ENCODE results near the gene ABCA7.

The ABCA7 gene

DNA sequence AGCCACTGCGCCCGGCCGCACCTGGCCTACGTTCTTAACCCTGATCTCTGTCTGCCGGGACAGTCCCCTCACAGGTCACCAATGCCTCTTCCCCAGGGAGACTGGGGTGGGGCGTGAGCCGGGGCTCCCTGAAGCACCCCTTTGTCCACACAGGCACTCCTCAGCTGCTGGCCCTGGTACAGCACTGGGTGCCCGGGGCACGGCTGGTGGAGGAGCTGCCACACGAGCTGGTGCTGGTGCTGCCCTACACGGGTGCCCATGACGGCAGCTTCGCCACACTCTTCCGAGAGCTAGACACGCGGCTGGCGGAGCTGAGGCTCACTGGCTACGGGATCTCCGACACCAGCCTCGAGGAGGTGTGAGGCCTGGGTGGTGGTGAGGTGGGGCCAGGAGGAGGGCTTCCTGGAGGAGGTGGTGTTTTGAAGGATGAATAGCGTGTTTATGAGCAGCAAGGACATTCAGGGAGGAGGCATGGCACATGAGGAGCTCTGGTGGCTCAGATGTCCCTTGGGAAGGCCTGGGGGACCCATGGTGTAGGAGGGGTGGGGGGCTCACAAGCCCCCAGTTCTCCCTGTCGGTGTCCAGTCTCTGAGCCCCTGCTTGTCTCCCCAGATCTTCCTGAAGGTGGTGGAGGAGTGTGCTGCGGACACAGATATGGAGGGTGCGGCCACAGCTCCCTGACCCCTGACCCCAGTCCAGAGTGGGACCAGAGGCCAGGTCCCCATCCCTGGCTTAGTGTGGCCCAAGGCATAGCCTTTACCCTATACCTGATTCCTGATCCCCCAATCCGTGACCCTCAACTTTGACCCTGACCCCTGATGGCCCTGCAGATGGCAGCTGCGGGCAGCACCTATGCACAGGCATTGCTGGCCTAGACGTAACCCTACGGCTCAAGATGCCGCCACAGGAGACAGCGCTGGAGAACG lies 13.5 kb downstream of the ABCA7 start:
- Histone ChIP-seq H3K4me1 (ENCODE audit: control insufficient read depth, insufficient read depth, low read length, poor library complexity, severe bottlenecking) (no peaks in the 10 kb centered on the region), H3K36me3 (ENCODE audit: control insufficient read depth, insufficient read depth, low read length) (no peaks in the 10 kb centered on the region), H3K9me3 (ENCODE audit: control insufficient read depth, low read length) (peaks cover 11% of the 10 kb centered on the region), H3K27ac (ENCODE audit: low read depth, low read length, severe bottlenecking) (no peak overlapping the region), H3K4me3 (ENCODE audit: extremely low read depth, insufficient read depth, low read length, poor library complexity, severe bottlenecking) (no peak overlapping the region)
- WGBS, 2 experiments (ENCODE audit: insufficient coverage in 2 of 2): 93 to 94% methylated on average over 28 to 31 of the region's 31 CpGs

DNA sequence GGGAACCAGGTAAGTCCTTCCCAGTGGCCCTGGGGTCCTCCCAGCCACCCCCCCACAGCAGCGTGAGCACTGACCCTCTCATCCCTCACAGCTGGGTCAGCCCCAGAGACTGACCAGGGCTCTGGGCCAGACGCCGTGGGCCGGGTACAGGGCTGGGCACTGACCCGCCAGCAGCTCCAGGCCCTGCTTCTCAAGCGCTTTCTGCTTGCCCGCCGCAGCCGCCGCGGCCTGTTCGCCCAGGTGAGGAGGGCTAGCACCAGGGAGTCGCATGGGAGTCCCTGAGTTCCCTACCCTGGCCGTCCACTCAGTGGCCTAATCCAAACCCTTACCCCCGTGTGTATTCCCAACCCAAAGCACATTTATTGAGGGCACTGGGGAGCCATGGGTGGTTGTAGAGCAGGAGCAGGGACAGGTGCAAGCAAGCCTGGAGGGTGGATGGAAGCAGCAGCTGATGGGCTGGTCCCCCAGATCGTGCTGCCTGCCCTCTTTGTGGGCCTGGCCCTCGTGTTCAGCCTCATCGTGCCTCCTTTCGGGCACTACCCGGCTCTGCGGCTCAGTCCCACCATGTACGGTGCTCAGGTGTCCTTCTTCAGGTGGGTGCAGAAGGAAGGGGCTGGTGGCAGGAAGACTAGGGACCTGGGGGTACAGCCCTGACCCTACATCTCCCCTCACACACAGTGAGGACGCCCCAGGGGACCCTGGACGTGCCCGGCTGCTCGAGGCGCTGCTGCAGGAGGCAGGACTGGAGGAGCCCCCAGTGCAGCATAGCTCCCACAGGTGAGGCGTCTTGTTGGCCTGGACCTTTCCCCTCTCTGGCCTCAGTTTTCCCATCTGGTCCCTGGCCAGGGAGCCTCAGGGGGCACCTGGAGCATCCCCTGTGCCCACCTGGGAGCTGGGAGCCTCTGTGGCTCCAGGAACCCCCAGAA lies 14.5 kb downstream of the ABCA7 start:
- Histone ChIP-seq H3K27ac (ENCODE audit: low read depth, low read length, severe bottlenecking) (no peak overlapping the region), H3K36me3 (ENCODE audit: control insufficient read depth, insufficient read depth, low read length) (no peaks in the 10 kb centered on the region), H3K4me1 (ENCODE audit: control insufficient read depth, insufficient read depth, low read length, poor library complexity, severe bottlenecking) (no peaks in the 10 kb centered on the region), H3K4me3 (ENCODE audit: extremely low read depth, insufficient read depth, low read length, poor library complexity, severe bottlenecking) (no peak overlapping the region), H3K9me3 (ENCODE audit: control insufficient read depth, low read length) (peaks cover 11% of the 10 kb centered on the region)
- 94 to 98% methylated on average over 20 to 25 of the region's 28 CpGs for WGBS, 2 experiments (ENCODE audit: insufficient coverage in 2 of 2)

DNA sequence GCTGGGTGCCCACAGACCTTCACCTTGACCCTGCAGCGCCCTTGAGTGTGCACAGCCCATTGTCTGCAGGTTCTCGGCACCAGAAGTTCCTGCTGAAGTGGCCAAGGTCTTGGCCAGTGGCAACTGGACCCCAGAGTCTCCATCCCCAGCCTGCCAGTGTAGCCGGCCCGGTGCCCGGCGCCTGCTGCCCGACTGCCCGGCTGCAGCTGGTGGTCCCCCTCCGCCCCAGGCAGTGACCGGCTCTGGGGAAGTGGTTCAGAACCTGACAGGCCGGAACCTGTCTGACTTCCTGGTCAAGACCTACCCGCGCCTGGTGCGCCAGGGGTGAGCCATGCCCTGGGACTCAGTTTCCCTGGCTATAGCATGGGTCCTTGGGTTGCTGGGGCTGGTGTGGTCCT lies 15.1 kb downstream of the ABCA7 start:
- peaks cover 11% of the 10 kb centered on the region for H3K9me3 ChIP-seq (ENCODE audit: control insufficient read depth, low read length)
- no peak overlapping the region for H3K27ac ChIP-seq (ENCODE audit: low read depth, low read length, severe bottlenecking)
- no peaks in the 10 kb centered on the region for H3K4me1 ChIP-seq (ENCODE audit: control insufficient read depth, insufficient read depth, low read length, poor library complexity, severe bottlenecking)
- H3K36me3 ChIP-seq (ENCODE audit: control insufficient read depth, insufficient read depth, low read length): no peaks in the 10 kb centered on the region
- no peak overlapping the region for H3K4me3 ChIP-seq (ENCODE audit: extremely low read depth, insufficient read depth, low read length, poor library complexity, severe bottlenecking)
- WGBS, 2 experiments (ENCODE audit: insufficient coverage in 2 of 2): 86 to 93% methylated on average over 10 to 14 of the region's 14 CpGs

DNA sequence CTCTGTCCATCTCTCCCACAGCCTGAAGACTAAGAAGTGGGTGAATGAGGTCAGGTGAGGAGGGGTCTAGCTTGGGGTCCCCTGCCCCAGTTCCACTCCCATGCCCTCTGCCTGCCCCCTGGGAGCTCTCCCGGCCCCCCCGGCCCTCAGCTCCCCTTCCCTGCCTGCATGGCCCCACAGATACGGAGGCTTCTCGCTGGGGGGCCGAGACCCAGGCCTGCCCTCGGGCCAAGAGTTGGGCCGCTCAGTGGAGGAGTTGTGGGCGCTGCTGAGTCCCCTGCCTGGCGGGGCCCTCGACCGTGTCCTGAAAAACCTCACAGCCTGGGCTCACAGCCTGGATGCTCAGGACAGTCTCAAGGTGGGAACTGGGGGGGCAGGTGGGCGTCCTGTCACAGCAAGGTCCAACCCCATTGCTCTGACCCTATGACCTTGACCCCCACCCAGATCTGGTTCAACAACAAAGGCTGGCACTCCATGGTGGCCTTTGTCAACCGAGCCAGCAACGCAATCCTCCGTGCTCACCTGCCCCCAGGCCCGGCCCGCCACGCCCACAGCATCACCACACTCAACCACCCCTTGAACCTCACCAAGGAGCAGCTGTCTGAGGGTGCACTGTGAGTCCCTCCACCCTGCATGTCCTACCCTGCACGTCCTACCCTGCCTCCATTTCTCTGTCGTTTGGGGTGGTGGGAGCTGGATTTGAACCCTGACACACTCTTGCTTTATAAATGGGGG lies 16.1 kb downstream of the ABCA7 start:
- Histone ChIP-seq H3K4me1 (ENCODE audit: control insufficient read depth, insufficient read depth, low read length, poor library complexity, severe bottlenecking) (no peaks in the 10 kb centered on the region), H3K4me3 (ENCODE audit: extremely low read depth, insufficient read depth, low read length, poor library complexity, severe bottlenecking) (no peak overlapping the region), H3K9me3 (ENCODE audit: control insufficient read depth, low read length) (peaks cover 11% of the 10 kb centered on the region), H3K36me3 (ENCODE audit: control insufficient read depth, insufficient read depth, low read length) (no peaks in the 10 kb centered on the region), H3K27ac (ENCODE audit: low read depth, low read length, severe bottlenecking) (no peak overlapping the region)
- WGBS, 2 experiments (ENCODE audit: insufficient coverage in 2 of 2): 88 to 93% methylated on average over 16 to 18 of the region's 20 CpGs

DNA sequence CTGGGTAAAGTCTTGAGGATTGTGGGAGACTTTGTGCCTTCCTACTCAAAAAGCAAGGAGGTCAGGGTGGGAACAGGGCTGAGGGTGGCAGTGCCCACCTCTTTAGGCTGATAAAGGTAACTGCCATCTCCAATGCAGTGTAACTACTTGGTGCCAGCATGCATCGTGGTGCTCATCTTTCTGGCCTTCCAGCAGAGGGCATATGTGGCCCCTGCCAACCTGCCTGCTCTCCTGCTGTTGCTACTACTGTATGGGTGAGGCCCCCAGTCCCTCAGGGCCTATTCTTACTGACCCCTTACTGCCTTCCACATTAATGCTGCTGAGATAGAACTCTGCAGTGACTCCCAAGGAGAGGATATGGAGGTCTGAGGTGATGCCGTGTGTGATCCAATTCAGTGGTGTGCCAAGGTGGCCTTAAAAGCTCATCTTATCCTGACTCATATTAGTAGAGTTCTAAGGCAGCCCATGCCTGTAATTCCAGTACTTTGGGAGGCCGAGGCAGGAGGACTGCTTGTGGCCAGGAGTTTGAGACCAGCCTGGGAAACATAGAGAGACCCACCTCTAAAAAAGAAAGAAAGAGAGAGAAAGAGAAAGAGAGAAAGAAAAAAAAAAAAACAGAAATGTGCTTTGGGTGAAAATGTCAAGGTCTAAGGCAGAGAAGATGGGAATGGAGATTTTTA lies 17.4 kb downstream of the ABCA7 start:
- Histone ChIP-seq H3K36me3 (ENCODE audit: control insufficient read depth, insufficient read depth, low read length) (no peaks in the 10 kb centered on the region), H3K27ac (ENCODE audit: low read depth, low read length, severe bottlenecking) (no peak overlapping the region), H3K4me3 (ENCODE audit: extremely low read depth, insufficient read depth, low read length, poor library complexity, severe bottlenecking) (no peak overlapping the region), H3K9me3 (ENCODE audit: control insufficient read depth, low read length) (peaks cover 11% of the 10 kb centered on the region), H3K4me1 (ENCODE audit: control insufficient read depth, insufficient read depth, low read length, poor library complexity, severe bottlenecking) (no peaks in the 10 kb centered on the region)
- 76 to 78% methylated on average over 2 to 3 of the region's 3 CpGs for WGBS, 2 experiments (ENCODE audit: insufficient coverage in 2 of 2)

DNA sequence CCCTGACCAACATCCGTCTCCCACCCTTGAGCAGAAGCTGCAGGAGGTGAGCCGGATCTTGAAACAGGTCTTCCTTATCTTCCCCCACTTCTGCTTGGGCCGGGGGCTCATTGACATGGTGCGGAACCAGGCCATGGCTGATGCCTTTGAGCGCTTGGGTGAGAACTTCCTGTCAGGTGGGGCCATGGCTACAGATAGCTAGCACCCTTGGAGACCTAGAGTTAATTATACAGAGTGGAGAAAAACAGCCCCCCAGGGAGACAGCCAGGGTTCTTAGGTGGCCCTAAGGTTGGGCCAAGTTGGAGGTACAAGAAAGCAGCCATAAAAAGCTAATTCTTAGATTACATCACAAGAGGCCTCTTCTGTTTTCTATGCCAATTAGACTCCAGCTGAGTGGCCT lies 18.2 kb downstream of the ABCA7 start:
- H3K36me3 ChIP-seq (ENCODE audit: control insufficient read depth, insufficient read depth, low read length): no peaks in the 10 kb centered on the region
- H3K4me3 ChIP-seq (ENCODE audit: extremely low read depth, insufficient read depth, low read length, poor library complexity, severe bottlenecking): no peak overlapping the region
- no peak overlapping the region for H3K27ac ChIP-seq (ENCODE audit: low read depth, low read length, severe bottlenecking)
- H3K9me3 ChIP-seq (ENCODE audit: control insufficient read depth, low read length): peaks cover 11% of the 10 kb centered on the region
- no peaks in the 10 kb centered on the region for H3K4me1 ChIP-seq (ENCODE audit: control insufficient read depth, insufficient read depth, low read length, poor library complexity, severe bottlenecking)
- WGBS, 2 experiments (ENCODE audit: insufficient coverage in 2 of 2): 94 to 100% methylated on average over 2 to 5 of the region's 5 CpGs

DNA sequence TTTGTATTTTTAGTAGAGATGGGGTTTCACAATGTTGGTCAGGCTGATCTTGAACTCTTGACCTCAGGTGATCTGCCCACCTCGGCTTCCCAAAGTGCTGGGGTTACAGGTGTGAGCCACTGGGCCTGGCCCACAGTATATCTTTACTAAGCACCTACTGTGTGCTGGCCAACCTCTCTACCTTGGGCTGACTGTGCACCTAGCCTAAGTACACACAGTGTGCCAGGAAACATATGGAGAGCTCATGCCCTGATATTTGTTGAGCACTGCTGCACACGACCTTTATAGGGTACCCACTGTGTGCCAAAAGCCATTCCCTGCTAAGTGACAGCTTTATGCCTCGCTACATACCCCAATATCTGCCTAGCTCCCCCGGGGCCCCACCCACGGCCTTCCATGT lies 20.8 kb downstream of the ABCA7 start:
- H3K4me1 ChIP-seq (ENCODE audit: control insufficient read depth, insufficient read depth, low read length, poor library complexity, severe bottlenecking): peaks cover 5% of the 10 kb centered on the region
- peaks cover 11% of the 10 kb centered on the region for H3K9me3 ChIP-seq (ENCODE audit: control insufficient read depth, low read length)
- H3K27ac ChIP-seq (ENCODE audit: low read depth, low read length, severe bottlenecking): no peak overlapping the region
- no peaks in the 10 kb centered on the region for H3K36me3 ChIP-seq (ENCODE audit: control insufficient read depth, insufficient read depth, low read length)
- 89 to 90% methylated on average over 5 of the region's 5 CpGs for WGBS, 2 experiments (ENCODE audit: insufficient coverage in 2 of 2)
- no peak overlapping the region for H3K4me3 ChIP-seq (ENCODE audit: extremely low read depth, insufficient read depth, low read length, poor library complexity, severe bottlenecking)

DNA sequence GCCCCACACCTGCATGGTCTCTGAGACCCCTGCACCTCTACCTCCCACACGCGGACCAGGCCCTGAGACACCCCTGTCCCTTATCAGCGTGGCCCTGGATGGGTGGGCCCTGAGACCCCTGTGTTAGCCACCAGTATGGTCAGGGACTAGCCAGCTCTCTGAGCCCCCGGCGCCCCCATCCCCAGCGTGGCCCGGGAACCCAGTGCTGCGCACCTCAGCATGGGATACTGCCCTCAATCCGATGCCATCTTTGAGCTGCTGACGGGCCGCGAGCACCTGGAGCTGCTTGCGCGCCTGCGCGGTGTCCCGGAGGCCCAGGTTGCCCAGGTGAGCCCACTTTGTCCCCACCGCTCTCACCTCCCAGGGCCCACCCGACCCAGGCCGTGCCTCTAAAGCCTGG lies 22.1 kb downstream of the ABCA7 start:
- peaks cover 4% of the 10 kb centered on the region for H3K9me3 ChIP-seq (ENCODE audit: control insufficient read depth, low read length)
- peaks cover 16% of the 10 kb centered on the region for H3K4me1 ChIP-seq (ENCODE audit: control insufficient read depth, insufficient read depth, low read length, poor library complexity, severe bottlenecking)
- H3K36me3 ChIP-seq (ENCODE audit: control insufficient read depth, insufficient read depth, low read length): no peaks in the 10 kb centered on the region
- H3K4me3 ChIP-seq (ENCODE audit: extremely low read depth, insufficient read depth, low read length, poor library complexity, severe bottlenecking): no peak overlapping the region
- WGBS, 2 experiments (ENCODE audit: insufficient coverage in 2 of 2): 94 to 95% methylated on average over 9 to 20 of the region's 20 CpGs
- no peak overlapping the region for H3K27ac ChIP-seq (ENCODE audit: low read depth, low read length, severe bottlenecking)

DNA sequence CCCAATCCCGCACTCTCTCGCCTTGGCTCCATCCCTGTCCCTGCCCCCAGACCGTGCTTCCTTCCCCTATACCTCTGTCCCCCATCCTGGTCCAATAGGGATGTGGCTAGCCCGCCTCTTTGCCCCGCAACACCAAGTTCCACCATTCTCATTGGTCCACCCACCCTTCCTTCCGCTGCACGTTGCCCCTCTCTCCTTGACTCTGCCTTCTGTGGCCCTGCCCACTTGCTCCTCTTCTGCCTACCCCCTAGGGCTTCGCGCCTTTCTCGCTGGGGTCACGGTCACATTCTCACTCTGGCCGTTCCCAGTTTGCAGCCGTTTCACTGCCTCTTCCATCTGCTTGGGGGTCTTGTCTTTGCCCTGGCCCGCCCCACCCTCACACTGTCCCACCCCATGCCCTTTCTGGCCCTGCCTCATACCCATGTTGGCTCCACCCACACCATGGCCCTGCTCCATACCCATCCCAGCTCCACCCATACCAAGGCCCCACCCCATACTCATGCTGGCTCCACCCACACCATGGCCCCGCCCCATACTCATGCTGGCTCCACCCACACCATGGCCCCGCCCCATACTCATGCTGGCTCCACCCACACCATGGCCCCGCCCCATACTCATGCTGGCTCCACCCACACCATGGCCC lies 22.6 kb downstream of the ABCA7 start:
- Histone ChIP-seq H3K9me3 (ENCODE audit: control insufficient read depth, low read length) (no peaks in the 10 kb centered on the region), H3K36me3 (ENCODE audit: control insufficient read depth, insufficient read depth, low read length) (no peaks in the 10 kb centered on the region), H3K27ac (ENCODE audit: low read depth, low read length, severe bottlenecking) (no peak overlapping the region), H3K4me3 (ENCODE audit: extremely low read depth, insufficient read depth, low read length, poor library complexity, severe bottlenecking) (no peak overlapping the region), H3K4me1 (ENCODE audit: control insufficient read depth, insufficient read depth, low read length, poor library complexity, severe bottlenecking) (peaks cover 16% of the 10 kb centered on the region)
- WGBS, 2 experiments (ENCODE audit: insufficient coverage in 2 of 2): 81 to 89% methylated on average over 13 to 15 of the region's 17 CpGs
